Measurements from ENCODE around the gene RPRD1A. TPM values are rescaled to one million over a fixed set of nuclear protein-coding genes. Genes with fewer than 3 reads are reported as not detected.

The RPRD1A gene
- total and polyA plus RNA-seq, 2 of the 4 experiments (the other 2 are of a cell fraction) = 23.3 to 27.2 TPM

DNA sequence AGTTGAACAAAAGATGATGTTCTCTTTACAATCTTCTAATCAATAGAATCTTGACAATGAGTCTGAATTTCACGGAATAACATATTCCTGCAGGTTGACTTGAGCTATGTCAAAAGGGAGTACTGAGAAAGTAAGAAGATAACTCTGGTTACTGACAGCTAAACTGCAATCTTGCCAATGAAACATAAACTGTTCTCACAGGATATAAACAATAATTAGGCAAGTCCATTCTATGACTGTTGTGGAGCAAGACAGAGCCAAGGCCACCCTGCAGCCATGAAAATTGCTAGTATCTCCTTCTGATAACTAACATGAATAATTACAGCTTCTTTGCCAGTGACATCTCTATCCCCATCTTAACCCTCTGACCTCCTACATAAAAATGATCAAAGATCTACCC is 6.3 kb upstream of the RPRD1A start:
- no peaks in the 10 kb centered on the region for H3K9me1 ChIP-seq (ENCODE audit: insufficient read depth, low read length)
- ATAC-seq (ENCODE audit: low read depth) (no peak), DNase-seq (peak; percentile 11)
- no peak overlapping the region for H3K4me3 ChIP-seq (ENCODE audit: insufficient read depth, low read depth, low read length)
- no peak overlapping the region for H2BK5ac ChIP-seq (ENCODE audit: low read depth, low read length, poor library complexity, severe bottlenecking)
- no peak overlapping the region for H4K5ac ChIP-seq (ENCODE audit: low read depth, low read length)
- no peak overlapping the region for H2BK120ac ChIP-seq (ENCODE audit: low read depth, low read length)
- BruUV-seq (replicated peaks) = no TSS peak
- no peak overlapping the region for H3K9ac ChIP-seq (ENCODE audit: low read depth, low read length)
- H3K36me3 ChIP-seq (ENCODE audit: control insufficient read depth, insufficient read depth, low read length) = no peaks in the 10 kb centered on the region
- no peaks in the 10 kb centered on the region for H3K27me3 ChIP-seq (ENCODE audit: control insufficient read depth, insufficient read depth, low read length)
- H3K18ac ChIP-seq (ENCODE audit: low read depth, low read length) = no peak overlapping the region
- H4K8ac ChIP-seq (ENCODE audit: low read depth in 2 of 2, low read length in 2 of 2) = no peak overlapping the region
- H2AK9ac ChIP-seq (replicated peaks; ENCODE audit: low read depth, low read length, poor library complexity) = no peak overlapping the region
- H3K4me2 ChIP-seq (ENCODE audit: low read depth, low read length) = no peak overlapping the region
- H2AFZ ChIP-seq (replicated peaks; ENCODE audit: low read length, poor library complexity) = no peak overlapping the region
- in situ Hi-C loops (cut with MboI; ENCODE audit: low sequenced_read_pairs) (no loop called here), intact Hi-C loops (cut with micrococcal nuclease) (no loop called here), dilution Hi-C loops (cut with HindIII; ENCODE audit: low sequenced_read_pairs, unreplicated experiment) (no loop called here)
- no peak overlapping the region for H2BK20ac ChIP-seq (ENCODE audit: low read depth, low read length)
- no peaks in the 10 kb centered on the region for H4K20me1 ChIP-seq (ENCODE audit: insufficient read depth, low read length)
- H3K79me1 ChIP-seq (ENCODE audit: low read depth in 1 of 2, low read length in 2 of 2) = no peaks in the 10 kb centered on the region
- H2AK5ac ChIP-seq (ENCODE audit: low read depth, low read length) = no peak overlapping the region
- WGBS, 2 experiments (ENCODE audit: extremely low coverage in 2 of 2, insufficient read length in 1 of 2) = no CpG with 5 or more reads among the region's 1 CpG
- H3K4ac ChIP-seq (ENCODE audit: low read depth, low read length) = no peak overlapping the region
- H3K4me1 ChIP-seq (ENCODE audit: control insufficient read depth, insufficient read depth, low read length) = peaks cover 3% of the 10 kb centered on the region; the same call in 1 of the 2 replicates
- no peak overlapping the region for H3K14ac ChIP-seq (replicated peaks; ENCODE audit: low read depth, low read length)
- ChIA-PET CTCF (interaction anchor here (0.6 kb wide), 1 partner anchor 50 kb away, joined by 4 read pairs; no protein-coding TSS in a partner anchor), POLR2A (ENCODE audit: unreplicated experiment) (no interaction called here)
- no peak overlapping the region for H3K56ac ChIP-seq (ENCODE audit: extremely low read depth, insufficient read depth, low read length)
- H3K27ac ChIP-seq (ENCODE audit: insufficient read depth, low read length) = no peak overlapping the region
- TF ChIP-seq RFX5 (IDR thresholded peaks at IDR 0.05; ENCODE audit: low read depth, low read length) = no peak
- TF ChIP-seq RCOR1 (IDR thresholded peaks at IDR 0.05; ENCODE audit: insufficient replicate concordance, low read length) = no peak
- no peak for TF ChIP-seq MAFK (IDR thresholded peaks at IDR 0.05; ENCODE audit: low read depth, low read length)
- no peak for TF ChIP-seq MXI1 (IDR thresholded peaks at IDR 0.05; ENCODE audit: borderline replicate concordance, low read depth, low read length)
- TF ChIP-seq SMC3 (IDR thresholded peaks at IDR 0.05; ENCODE audit: low read depth, low read length) = no peak
- TF ChIP-seq, protein P1, sequence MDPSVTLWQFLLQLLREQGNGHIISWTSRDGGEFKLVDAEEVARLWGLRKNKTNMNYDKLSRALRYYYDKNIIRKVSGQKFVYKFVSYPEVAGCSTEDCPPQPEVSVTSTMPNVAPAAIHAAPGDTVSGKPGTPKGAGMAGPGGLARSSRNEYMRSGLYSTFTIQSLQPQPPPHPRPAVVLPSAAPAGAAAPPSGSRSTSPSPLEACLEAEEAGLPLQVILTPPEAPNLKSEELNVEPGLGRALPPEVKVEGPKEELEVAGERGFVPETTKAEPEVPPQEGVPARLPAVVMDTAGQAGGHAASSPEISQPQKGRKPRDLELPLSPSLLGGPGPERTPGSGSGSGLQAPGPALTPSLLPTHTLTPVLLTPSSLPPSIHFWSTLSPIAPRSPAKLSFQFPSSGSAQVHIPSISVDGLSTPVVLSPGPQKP (IDR thresholded peaks at IDR 0.05; ENCODE audit: borderline replicate concordance, low read depth, low read length) = no peak
- TF ChIP-seq, protein P2, sequence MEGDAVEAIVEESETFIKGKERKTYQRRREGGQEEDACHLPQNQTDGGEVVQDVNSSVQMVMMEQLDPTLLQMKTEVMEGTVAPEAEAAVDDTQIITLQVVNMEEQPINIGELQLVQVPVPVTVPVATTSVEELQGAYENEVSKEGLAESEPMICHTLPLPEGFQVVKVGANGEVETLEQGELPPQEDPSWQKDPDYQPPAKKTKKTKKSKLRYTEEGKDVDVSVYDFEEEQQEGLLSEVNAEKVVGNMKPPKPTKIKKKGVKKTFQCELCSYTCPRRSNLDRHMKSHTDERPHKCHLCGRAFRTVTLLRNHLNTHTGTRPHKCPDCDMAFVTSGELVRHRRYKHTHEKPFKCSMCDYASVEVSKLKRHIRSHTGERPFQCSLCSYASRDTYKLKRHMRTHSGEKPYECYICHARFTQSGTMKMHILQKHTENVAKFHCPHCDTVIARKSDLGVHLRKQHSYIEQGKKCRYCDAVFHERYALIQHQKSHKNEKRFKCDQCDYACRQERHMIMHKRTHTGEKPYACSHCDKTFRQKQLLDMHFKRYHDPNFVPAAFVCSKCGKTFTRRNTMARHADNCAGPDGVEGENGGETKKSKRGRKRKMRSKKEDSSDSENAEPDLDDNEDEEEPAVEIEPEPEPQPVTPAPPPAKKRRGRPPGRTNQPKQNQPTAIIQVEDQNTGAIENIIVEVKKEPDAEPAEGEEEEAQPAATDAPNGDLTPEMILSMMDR (conservative IDR thresholded peaks at IDR 0.05; ENCODE audit: low read depth, low read length) = no peak
- TF ChIP-seq, protein P3, sequence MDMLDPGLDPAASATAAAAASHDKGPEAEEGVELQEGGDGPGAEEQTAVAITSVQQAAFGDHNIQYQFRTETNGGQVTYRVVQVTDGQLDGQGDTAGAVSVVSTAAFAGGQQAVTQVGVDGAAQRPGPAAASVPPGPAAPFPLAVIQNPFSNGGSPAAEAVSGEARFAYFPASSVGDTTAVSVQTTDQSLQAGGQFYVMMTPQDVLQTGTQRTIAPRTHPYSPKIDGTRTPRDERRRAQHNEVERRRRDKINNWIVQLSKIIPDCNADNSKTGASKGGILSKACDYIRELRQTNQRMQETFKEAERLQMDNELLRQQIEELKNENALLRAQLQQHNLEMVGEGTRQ (IDR thresholded peaks at IDR 0.05; ENCODE audit: low read depth, low read length) = no peak
- no peak for TF ChIP-seq CEBPB (IDR thresholded peaks at IDR 0.05; ENCODE audit: low read depth, low read length)
- H4K91ac ChIP-seq (ENCODE audit: insufficient read depth, low read depth, low read length) = no peak overlapping the region
- no peak overlapping the region for H2BK15ac ChIP-seq (ENCODE audit: low read depth, low read length)
- no peak overlapping the region for H3K23ac ChIP-seq (ENCODE audit: low read depth, low read length)
- H3K9me3 ChIP-seq (ENCODE audit: control insufficient read depth, insufficient read depth, low read length) = no peaks in the 10 kb centered on the region

Data from IMR-90 (cell line).